ENCODE measurements around the gene AVPR1A.

GRCh38 chr12:63103494-63104131, 47.4 kb downstream of the AVPR1A start:
- TF ChIP-seq CTCF (IDR thresholded peaks at IDR 0.05) (peak; percentile 97), ZFX (IDR thresholded peaks at IDR 0.05; ENCODE audit: borderline replicate concordance) (no peak)

Measured in 22Rv1 (cell line).